Smooth muscle cell (in vitro differentiated cells): Measurements from ENCODE around the gene SQSTM1. TPM values are rescaled to one million over a fixed set of nuclear protein-coding genes. Genes with fewer than 3 reads are reported as not detected.

Experiments
- DNase-seq: peaks from one replicate; lab custom pipeline; 2025; ENCODE audit not compliant: unreplicated experiment; lab: John Stamatoyannopoulos, UW
- H2AFZ ChIP-seq: fragments of 200-600 bp; sonication (generic); 2 replicates; pipeline ENCODE4 v1.6.0; 2016; ENCODE audit warnings: antibody characterized with exemption, low read depth, mild to moderate bottlenecking
- H3F3A ChIP-seq: fragments of 200-600 bp; sonication (generic); 2 replicates; pipeline ENCODE4 v1.6.0; 2017; ENCODE audit warnings: antibody characterized with exemption, low read depth
- H3K27ac ChIP-seq: fragments of 200-600 bp; sonication (generic); 2 replicates; pipeline ENCODE4 v1.5.1; 2016; ENCODE audit warnings: low read depth, mild to moderate bottlenecking
- H3K27me3 ChIP-seq: fragments of 200-600 bp; sonication (generic); 2 replicates; pipeline ENCODE4 v1.6.1; 2016; ENCODE audit warnings: low read depth, mild to moderate bottlenecking
- H3K36me3 ChIP-seq: fragments of 200-600 bp; sonication (generic); 2 replicates; pipeline ENCODE4 v1.5.1; 2016; ENCODE audit warnings: low read depth
- H3K4me1 ChIP-seq: fragments of 200-600 bp; sonication (generic); 2 replicates; pipeline ENCODE4 v1.5.1; 2016; ENCODE audit warnings: low read depth
- H3K4me2 ChIP-seq: fragments of 200-600 bp; sonication (generic); 2 replicates; pipeline ENCODE4 v1.6.0; 2016; ENCODE audit warnings: mild to moderate bottlenecking
- H3K4me3 ChIP-seq: fragments of 200-600 bp; sonication (generic); 2 replicates; pipeline ENCODE4 v1.5.1; 2016; ENCODE audit warnings: mild to moderate bottlenecking
- H3K79me2 ChIP-seq: fragments of 200-600 bp; sonication (generic); 2 replicates; pipeline ENCODE4 v1.6.0; 2016; ENCODE audit warnings: low read depth, mild to moderate bottlenecking
- H3K9ac ChIP-seq: fragments of 200-600 bp; sonication (generic); 2 replicates; pipeline ENCODE4 v1.6.0; 2016; ENCODE audit warnings: low read depth
- H3K9me3 ChIP-seq: fragments of 200-600 bp; sonication (generic); replicated peaks from 2 replicates; pipeline ENCODE4 v1.5.1; 2016; ENCODE audit warnings: low read depth
- H4K20me1 ChIP-seq: fragments of 200-600 bp; sonication (generic); 2 replicates; pipeline ENCODE4 v1.6.0; 2016; ENCODE audit warnings: low read depth
- WGBS: methylation state at CpG from one replicate; pipeline ENCODE4 v1.1.7; 2016; ENCODE audit warnings: low lambda C conversion rate; 5-methylcytosine and 5-hydroxymethylcytosine counted together
- polyA plus RNA-seq: library from polyadenylated mRNA; unstranded; fragments of >200 nt; fragmentation: Nextera tagmentation; extraction: Ambion mirVana; gene quantifications from 2 replicates; pipeline ENCODE4 v1.2.1, GENCODE V29; 2016
- total RNA-seq: library from RNA; depleted of rRNA; stranded (reverse); fragments of >200 nt; gene quantifications from 2 replicates; pipeline ENCODE4 v1.2.3, GENCODE V29; 2014
- TF ChIP-seq, protein P1 (sequence below): fragments of 200-600 bp; sonication (generic); IDR thresholded peaks from 2 replicates; pipeline ENCODE4 v1.5.1; 2017; ENCODE audit warnings: borderline replicate concordance, mild to moderate bottlenecking, antibody characterized with exemption; ENCODE audit not compliant: insufficient read depth, poor library complexity, severe bottlenecking

Gene SQSTM1
- total and polyA plus RNA-seq, 2 experiments from 2014 or later: 114 to 159 TPM

DNA sequence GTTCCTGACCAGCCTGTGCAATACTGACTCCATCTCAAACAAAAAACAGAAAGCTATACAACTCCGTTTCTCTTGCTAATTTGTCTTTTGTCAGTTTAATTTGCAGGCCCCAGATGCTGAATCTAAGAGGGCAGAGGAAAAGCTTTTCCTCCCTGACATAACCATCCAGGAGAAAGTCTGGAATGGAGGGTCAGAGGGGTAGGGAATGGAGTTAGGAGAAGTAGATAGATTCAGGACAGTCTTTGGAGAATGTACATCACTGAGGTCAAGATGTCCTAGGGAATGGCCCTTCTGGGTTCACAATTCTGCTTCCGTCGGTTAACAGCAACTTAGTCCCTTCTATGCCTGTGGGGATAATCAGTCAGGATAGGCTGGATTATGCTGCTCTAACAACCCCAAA, 6.6 kb upstream of the SQSTM1 start:
- Histone ChIP-seq H3K9ac (no peak overlapping the region), H3K27ac (no peak overlapping the region), H3K36me3 (no peaks in the 10 kb centered on the region), H4K20me1 (no peaks in the 10 kb centered on the region), H3K4me3 (no peak overlapping the region), H3K4me1 (peaks cover 16% of the 10 kb centered on the region), H3K4me2 (no peak overlapping the region), H3K9me3 (no peaks in the 10 kb centered on the region), H3K27me3 (no peaks in the 10 kb centered on the region), H2AFZ (no peak overlapping the region), H3K79me2 (no peaks in the 10 kb centered on the region), H3F3A (peaks cover 18% of the 10 kb centered on the region)
- no peak for DNase-seq
- TF ChIP-seq, protein P1, sequence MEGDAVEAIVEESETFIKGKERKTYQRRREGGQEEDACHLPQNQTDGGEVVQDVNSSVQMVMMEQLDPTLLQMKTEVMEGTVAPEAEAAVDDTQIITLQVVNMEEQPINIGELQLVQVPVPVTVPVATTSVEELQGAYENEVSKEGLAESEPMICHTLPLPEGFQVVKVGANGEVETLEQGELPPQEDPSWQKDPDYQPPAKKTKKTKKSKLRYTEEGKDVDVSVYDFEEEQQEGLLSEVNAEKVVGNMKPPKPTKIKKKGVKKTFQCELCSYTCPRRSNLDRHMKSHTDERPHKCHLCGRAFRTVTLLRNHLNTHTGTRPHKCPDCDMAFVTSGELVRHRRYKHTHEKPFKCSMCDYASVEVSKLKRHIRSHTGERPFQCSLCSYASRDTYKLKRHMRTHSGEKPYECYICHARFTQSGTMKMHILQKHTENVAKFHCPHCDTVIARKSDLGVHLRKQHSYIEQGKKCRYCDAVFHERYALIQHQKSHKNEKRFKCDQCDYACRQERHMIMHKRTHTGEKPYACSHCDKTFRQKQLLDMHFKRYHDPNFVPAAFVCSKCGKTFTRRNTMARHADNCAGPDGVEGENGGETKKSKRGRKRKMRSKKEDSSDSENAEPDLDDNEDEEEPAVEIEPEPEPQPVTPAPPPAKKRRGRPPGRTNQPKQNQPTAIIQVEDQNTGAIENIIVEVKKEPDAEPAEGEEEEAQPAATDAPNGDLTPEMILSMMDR: no peak
- WGBS: 80% methylated on average over 3 of the region's 3 CpGs

DNA sequence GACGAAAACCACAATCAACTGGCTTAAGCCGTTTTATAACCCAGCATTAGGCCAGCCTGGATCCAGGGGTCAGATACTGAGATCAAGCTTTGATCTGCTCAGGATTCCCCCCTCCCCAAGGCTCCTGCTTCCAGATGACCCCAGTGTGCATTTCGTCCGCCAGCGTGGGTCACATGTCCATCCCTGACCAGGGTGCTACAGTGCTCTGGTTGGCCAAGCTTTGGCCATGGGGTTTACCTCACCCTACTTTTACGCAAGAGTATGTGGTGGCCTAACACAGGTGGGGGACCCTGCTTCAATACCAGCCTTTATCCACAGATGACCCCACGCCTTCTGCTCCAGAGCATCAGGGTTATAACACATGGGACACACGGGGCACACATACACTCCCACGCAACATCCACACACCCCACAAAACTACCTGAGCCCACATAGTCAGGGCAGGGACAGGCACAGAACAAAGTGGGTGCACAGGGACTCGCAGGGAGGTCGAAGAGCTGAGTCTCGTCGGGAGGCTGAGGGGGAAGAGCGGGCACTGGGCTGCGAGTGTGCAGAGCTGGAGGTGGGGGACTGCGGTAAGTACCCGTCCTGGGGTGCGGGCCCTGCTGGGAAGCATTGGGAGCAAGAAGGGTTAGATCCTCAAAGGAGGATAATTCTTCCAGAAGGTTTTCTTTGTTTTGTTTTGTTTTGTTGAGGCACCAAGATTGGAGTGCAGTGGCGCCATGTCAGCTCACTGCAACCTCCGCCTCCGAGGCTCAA, 5.0 kb upstream of the SQSTM1 start:
- H3K27ac ChIP-seq: no peak overlapping the region
- H2AFZ ChIP-seq: no peak overlapping the region
- no peak overlapping the region for H3K4me3 ChIP-seq
- no peak for DNase-seq
- peaks cover 18% of the 10 kb centered on the region for H3F3A ChIP-seq
- peaks cover 28% of the 10 kb centered on the region for H3K4me1 ChIP-seq
- H3K9me3 ChIP-seq: no peaks in the 10 kb centered on the region
- H3K9ac ChIP-seq: no peak overlapping the region
- H4K20me1 ChIP-seq: no peaks in the 10 kb centered on the region
- TF ChIP-seq, protein P1: no peak
- no peak overlapping the region for H3K4me2 ChIP-seq
- H3K27me3 ChIP-seq: no peaks in the 10 kb centered on the region
- 90% methylated on average over 21 of the region's 21 CpGs for WGBS
- H3K79me2 ChIP-seq: no peaks in the 10 kb centered on the region
- no peaks in the 10 kb centered on the region for H3K36me3 ChIP-seq

DNA sequence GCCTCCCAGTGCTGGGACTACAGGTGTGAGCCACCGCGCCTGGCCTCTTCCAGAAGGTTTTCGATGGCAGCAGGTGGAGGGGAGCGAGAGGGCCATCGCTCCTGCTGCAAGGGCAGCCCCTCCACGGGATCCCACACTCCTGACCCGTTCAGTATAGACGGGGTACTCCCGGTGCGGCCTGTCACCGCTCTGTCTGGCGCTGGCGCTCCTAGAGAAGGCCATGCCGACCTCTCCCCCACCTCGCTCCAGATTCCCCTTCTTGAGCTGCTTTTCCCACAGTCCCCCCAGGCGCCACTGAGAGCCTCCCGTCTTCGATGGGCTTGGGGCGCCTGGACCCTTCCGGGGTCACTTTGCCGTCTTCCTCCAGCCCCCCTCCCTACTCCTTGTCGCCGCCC, 4.3 kb upstream of the SQSTM1 start:
- Histone ChIP-seq H4K20me1 (peaks cover 3% of the 10 kb centered on the region), H3K9ac (peak overlapping the region; percentile 51), H3K36me3 (no peaks in the 10 kb centered on the region), H3K4me3 (peak overlapping the region; percentile 66), H3K79me2 (peaks cover 4% of the 10 kb centered on the region), H3K4me1 (peaks cover 28% of the 10 kb centered on the region), H3F3A (peaks cover 18% of the 10 kb centered on the region), H3K4me2 (peak overlapping the region; percentile 95), H3K27ac (no peak overlapping the region), H2AFZ (no peak overlapping the region), H3K9me3 (no peaks in the 10 kb centered on the region), H3K27me3 (no peaks in the 10 kb centered on the region)
- WGBS: 54% methylated on average over 22 of the region's 23 CpGs
- no peak for DNase-seq
- TF ChIP-seq, protein P1: no peak
